GM10248 (cell line): ENCODE results near the gene ST3GAL3.

Experiments
- CTCF ChIA-PET: fragments of 300-600 bp; sonication (Branson Sonifier 250); formaldehyde crosslinking; extraction: SDS; loops from one replicate; lab custom pipeline; 2021; ENCODE audit warnings: antibody characterized with exemption; lab: Yijun Ruan, JAX
- POLR2A ChIA-PET: fragments of 350-650 bp; sonication (Branson Sonifier 250); formaldehyde crosslinking; extraction: SDS; loops from one replicate; lab custom pipeline; 2020; ENCODE audit warnings: antibody characterized with exemption; lab: Yijun Ruan, JAX
- DNase-seq: peaks from one replicate; pipeline ENCODE4 v3.0.0; 2012; ENCODE audit errors: extremely low spot score
- CTCF ChIP-seq: IDR thresholded peaks from 2 replicates; pipeline ENCODE4 v1.5.1; 2012; ENCODE audit warnings: mild to moderate bottlenecking, low read depth; ENCODE audit errors: extremely low read depth, missing control alignments, control extremely low read depth

Gene ST3GAL3

GRCh38 chr1:43668956-43669355, 38.4 kb upstream of the ST3GAL3 start:
- CTCF ChIA-PET, result interaction anchor here (1.1 kb wide), 1 partner anchor 17 kb away, joined by 3 read pairs; no protein-coding TSS in a partner anchor
- TF ChIP-seq CTCF, result no peak
- POLR2A ChIA-PET, result no interaction called here
- DNase-seq, result no peak

DNA sequence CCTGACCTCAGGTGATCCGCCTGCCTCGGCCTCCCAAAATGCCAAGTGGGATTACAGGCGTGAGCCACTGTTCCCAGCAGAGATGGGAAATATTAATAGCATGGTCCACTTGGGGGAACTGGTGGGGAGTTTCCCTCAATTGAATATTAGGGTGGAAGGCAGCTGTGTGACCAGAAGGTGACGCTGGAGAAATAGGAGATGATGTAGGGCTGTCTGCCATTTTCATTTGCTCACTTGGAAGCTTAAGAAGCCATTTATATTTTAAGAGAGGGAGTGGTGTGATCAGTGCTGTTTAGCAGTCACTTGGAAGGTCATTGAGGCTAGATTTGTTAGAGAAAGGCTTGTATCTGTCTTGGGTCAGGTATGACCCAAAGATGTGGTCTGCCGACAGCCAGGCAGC, 37.5 kb upstream of the ST3GAL3 start:
- CTCF ChIA-PET, result interaction anchor here (3.3 kb wide), 1 partner anchor 265 kb away, joined by 10 read pairs; no protein-coding TSS in a partner anchor
- DNase-seq, result no peak
- POLR2A ChIA-PET, result no interaction called here
- TF ChIP-seq CTCF, result no peak

- CTCF ChIA-PET, result interaction anchor here (1.2 to 3.3 kb wide), 3 partner anchors 18 to 264 kb away, joined by 3 to 10 read pairs (median 3); no protein-coding TSS in a partner anchor
- no peak for TF ChIP-seq CTCF
- DNase-seq, result no peak
- POLR2A ChIA-PET, result interaction anchor here (1.5 kb wide), 1 partner anchor 21 kb away, joined by 4 read pairs; the partner anchor contains the start of gene KDM4A
Measured at GRCh38 chr1:43671193-43671592, 36.1 kb upstream of the ST3GAL3 start.

DNA sequence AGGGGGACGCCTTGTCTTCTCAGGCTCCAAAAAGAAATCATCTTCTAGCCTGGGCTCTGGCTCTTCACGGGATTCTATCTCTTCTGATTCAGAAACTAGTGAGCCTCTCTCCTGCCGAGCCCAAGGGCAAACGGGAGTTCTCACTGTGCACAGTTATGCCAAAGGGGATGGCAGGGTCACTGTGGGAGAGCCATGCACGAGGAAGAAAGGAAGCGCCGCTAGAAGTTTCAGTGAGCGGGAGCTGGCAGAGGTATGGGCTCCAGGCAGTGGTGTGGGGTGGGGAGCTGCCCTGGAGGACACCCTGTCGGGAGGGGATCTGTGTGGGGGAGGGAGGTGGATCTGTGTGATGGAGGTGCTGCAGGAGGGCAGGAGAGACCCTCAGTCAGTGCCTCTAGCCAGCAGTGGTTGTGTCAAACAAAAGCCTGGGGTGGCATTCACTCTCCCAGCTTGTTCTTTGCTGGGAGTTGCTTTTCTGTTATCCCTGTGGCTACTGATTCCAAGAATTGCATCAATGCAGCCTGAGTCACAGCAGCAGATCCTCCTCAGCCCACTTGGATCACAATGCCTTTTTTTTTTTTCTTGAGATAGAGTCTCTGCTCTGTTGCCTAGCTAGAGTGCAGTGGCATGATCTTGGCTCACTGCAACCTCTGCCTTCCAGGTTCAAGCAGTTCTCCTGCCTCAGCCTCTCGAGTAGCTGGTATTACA, 35.6 kb upstream of the ST3GAL3 start:
- CTCF ChIA-PET, result interaction anchor here (1.2 to 3.3 kb wide), 3 partner anchors 19 to 263 kb away, joined by 3 to 10 read pairs (median 3); no protein-coding TSS in a partner anchor
- POLR2A ChIA-PET, result interaction anchor here (1.5 kb wide), 1 partner anchor 22 kb away, joined by 4 read pairs; the partner anchor contains the start of gene KDM4A
- TF ChIP-seq CTCF, result no peak
- DNase-seq, result no peak

- no peak for DNase-seq
- CTCF ChIA-PET, result interaction anchor here (0.7 to 1.8 kb wide), 4 partner anchors 9 to 293 kb away, joined by 3 to 5 read pairs (median 4); no protein-coding TSS in a partner anchor
- TF ChIP-seq CTCF, result no peak
- POLR2A ChIA-PET, result no interaction called here
Measured at GRCh38 chr1:43673261-43673660, 34.1 kb upstream of the ST3GAL3 start.

GRCh38 chr1:43678940-43679339, 28.4 kb upstream of the ST3GAL3 start:
- no peak for DNase-seq
- no peak for TF ChIP-seq CTCF
- POLR2A ChIA-PET, result no interaction called here
- CTCF ChIA-PET, result no interaction called here
